GM23248 (cell line): ENCODE data around the gene PRKAA1. TPM values are rescaled to one million over a fixed set of nuclear protein-coding genes. Genes with fewer than 3 reads are reported as not detected.

Experiments used
- DNase-seq: peaks from one replicate; pipeline ENCODE4 v3.0.0-alpha.2; 2015
- H2AFZ ChIP-seq: fragments of 200-600 bp; sonication (generic); 2 replicates; pipeline ENCODE4 v1.6.1; 2016; ENCODE audit warnings: antibody characterized with exemption
- H3F3A ChIP-seq: fragments of 200-600 bp; sonication (generic); 2 replicates; pipeline ENCODE4 v1.6.1; 2016; ENCODE audit warnings: mild to moderate bottlenecking, antibody characterized with exemption, mixed run types; ENCODE audit not compliant: insufficient read depth
- H3K27ac ChIP-seq: fragments of 200-600 bp; sonication (generic); 2 replicates; pipeline ENCODE4 v1.5.1; 2016; ENCODE audit warnings: mild to moderate bottlenecking
- H3K27me3 ChIP-seq: fragments of 200-600 bp; sonication (generic); replicated peaks from 2 replicates; pipeline ENCODE4 v1.6.1; 2016; ENCODE audit warnings: mild to moderate bottlenecking; ENCODE audit not compliant: insufficient read depth
- H3K36me3 ChIP-seq: fragments of 200-600 bp; sonication (generic); 2 replicates; pipeline ENCODE4 v1.6.1; 2016; ENCODE audit warnings: low read depth, mild to moderate bottlenecking
- H3K4me1 ChIP-seq: fragments of 200-600 bp; sonication (generic); 2 replicates; pipeline ENCODE4 v1.6.1; 2016; ENCODE audit warnings: mild to moderate bottlenecking; ENCODE audit not compliant: insufficient read depth
- H3K4me2 ChIP-seq: fragments of 200-600 bp; sonication (generic); one replicate; pipeline ENCODE4 v1.6.1; 2016; ENCODE audit warnings: mild to moderate bottlenecking; ENCODE audit not compliant: unreplicated experiment
- H3K4me3 ChIP-seq: fragments of 200-600 bp; sonication (generic); 2 replicates; pipeline ENCODE4 v1.5.1; 2016; ENCODE audit warnings: mild to moderate bottlenecking
- H3K79me2 ChIP-seq: fragments of 200-600 bp; sonication (generic); 2 replicates; pipeline ENCODE4 v1.6.1; 2016; ENCODE audit warnings: mild to moderate bottlenecking; ENCODE audit not compliant: insufficient read depth
- H3K9ac ChIP-seq: fragments of 200-600 bp; sonication (generic); 2 replicates; pipeline ENCODE4 v1.6.1; 2016; ENCODE audit warnings: mild to moderate bottlenecking
- H3K9me2 ChIP-seq: fragments of 200-600 bp; sonication (generic); 2 replicates; pipeline ENCODE4 v1.6.1; 2016; ENCODE audit warnings: mixed run types, mild to moderate bottlenecking, moderate library complexity; ENCODE audit not compliant: insufficient read depth
- H3K9me3 ChIP-seq: fragments of 200-600 bp; sonication (generic); one replicate; pipeline ENCODE4 v1.6.1; 2017; ENCODE audit warnings: low read depth
- H4K20me1 ChIP-seq: fragments of 200-600 bp; sonication (generic); 2 replicates; pipeline ENCODE4 v1.6.0; 2016; ENCODE audit not compliant: insufficient read depth
- EZH2 ChIP-seq: fragments of 200-600 bp; sonication (generic); IDR thresholded peaks from 2 replicates; pipeline ENCODE4 v1.6.1; 2018; ENCODE audit warnings: antibody characterized with exemption, mild to moderate bottlenecking; ENCODE audit not compliant: insufficient read depth, poor library complexity, severe bottlenecking
- EZH2phosphoT487 ChIP-seq: fragments of 200-600 bp; sonication (generic); IDR thresholded peaks from 2 replicates; pipeline ENCODE4 v1.6.1; 2018; ENCODE audit warnings: antibody characterized with exemption, moderate library complexity, mild to moderate bottlenecking, low read depth; ENCODE audit not compliant: insufficient read depth
- WGBS, 2 experiments: methylation state at CpG; one replicate each; pipeline ENCODE4 v1.1.6; 2015 to 2017; ENCODE audit warnings: low lambda C conversion rate in 2 of 2, low coverage in 1 of 2; ENCODE audit errors: missing lambda C conversion rate in 2 of 2; 5-methylcytosine and 5-hydroxymethylcytosine counted together
- in situ Hi-C: fragments of 300-500 bp; cut with MboI; formaldehyde crosslinking; loops from 2 replicates; pipeline ENCODE4 v1.15.0; 2020
- polyA plus RNA-seq: library from polyadenylated mRNA; unstranded; fragments of >200 nt; fragmentation: Nextera tagmentation; extraction: Ambion mirVana; gene quantifications from 2 replicates; pipeline ENCODE4 v1.2.1, GENCODE V29; 2016
- total RNA-seq: library from RNA; depleted of rRNA; stranded (reverse); fragments of >200 nt; shearing (Covaris generic); gene quantifications from 2 replicates; pipeline ENCODE4 v1.2.3, GENCODE V29; 2014

Gene PRKAA1
- total and polyA plus RNA-seq, 2 experiments from 2014 or later = 35.5 to 77.4 TPM

DNA sequence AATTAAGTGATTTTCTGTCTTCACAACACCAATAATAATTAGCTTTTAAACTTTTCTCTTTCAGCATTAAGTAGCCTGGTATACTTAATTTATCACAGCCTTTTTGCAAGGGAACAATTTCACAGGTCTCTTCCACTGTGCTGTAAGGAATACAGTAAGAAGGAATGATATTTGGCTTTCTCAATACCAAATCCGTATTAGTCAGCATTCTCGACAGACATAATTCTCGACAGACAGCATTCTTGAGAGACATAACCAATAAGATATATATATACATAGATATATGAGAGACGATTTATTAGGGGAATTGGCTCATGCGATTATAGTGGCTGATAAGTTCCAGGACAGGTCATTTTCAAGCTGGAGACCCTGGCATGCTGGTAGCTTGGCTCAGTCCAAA lies 18.0 kb downstream of the PRKAA1 start:
- Histone ChIP-seq H3K9ac (no peak overlapping the region), H3K27ac (no peak overlapping the region), H4K20me1 (peaks cover 38% of the 10 kb centered on the region), H3K4me1 (peaks cover 28% of the 10 kb centered on the region), H3F3A (peaks cover 24% of the 10 kb centered on the region), H2AFZ (no peak overlapping the region), H3K79me2 (peaks cover 100% of the 10 kb centered on the region), H3K27me3 (no peaks in the 10 kb centered on the region), H3K36me3 (peaks cover 20% of the 10 kb centered on the region), H3K9me3 (no peaks in the 10 kb centered on the region), H3K4me3 (no peak overlapping the region), H3K4me2 (no peak overlapping the region), H3K9me2 (no peaks in the 10 kb centered on the region)
- TF ChIP-seq EZH2 (no peak), EZH2phosphoT487 (no peak)
- peak; percentile 17 for DNase-seq
- in situ Hi-C loops = no loop called here
- WGBS, 2 experiments = 69 to 75% methylated on average over 5 of the region's 5 CpGs

DNA sequence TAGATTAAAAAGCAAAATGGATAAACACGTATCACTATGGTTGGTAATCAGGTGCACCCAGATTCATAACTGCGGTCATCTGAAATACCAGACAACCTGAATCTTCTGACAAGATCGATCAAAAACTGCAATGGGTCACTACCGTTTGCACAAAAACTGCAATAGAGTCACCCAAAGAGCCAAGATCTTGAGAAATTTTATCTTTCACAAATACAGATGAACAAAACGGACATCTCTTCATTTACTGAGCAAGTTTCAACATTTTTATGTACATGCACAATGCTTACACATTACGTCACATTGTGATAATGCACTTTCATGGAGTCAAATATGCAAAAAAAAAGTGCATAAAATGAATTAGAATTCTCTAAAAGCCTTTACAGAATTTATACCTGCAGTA lies 18.6 kb downstream of the PRKAA1 start:
- 84 to 88% methylated on average over 6 of the region's 6 CpGs for WGBS, 2 experiments
- H3K4me1 ChIP-seq = peaks cover 28% of the 10 kb centered on the region
- DNase-seq = no peak
- H2AFZ ChIP-seq = no peak overlapping the region
- no peak overlapping the region for H3K9ac ChIP-seq
- no peak overlapping the region for H3K27ac ChIP-seq
- no peaks in the 10 kb centered on the region for H3K9me2 ChIP-seq
- no peak overlapping the region for H3K4me2 ChIP-seq
- peaks cover 27% of the 10 kb centered on the region for H3K36me3 ChIP-seq
- peaks cover 100% of the 10 kb centered on the region for H3K79me2 ChIP-seq
- no peaks in the 10 kb centered on the region for H3K9me3 ChIP-seq
- TF ChIP-seq EZH2phosphoT487 (no peak), EZH2 (no peak)
- no peak overlapping the region for H3K4me3 ChIP-seq
- no peaks in the 10 kb centered on the region for H3K27me3 ChIP-seq
- in situ Hi-C loops = no loop called here
- H3F3A ChIP-seq = peaks cover 24% of the 10 kb centered on the region
- H4K20me1 ChIP-seq = peaks cover 34% of the 10 kb centered on the region

- Histone ChIP-seq H3K4me1 (peaks cover 28% of the 10 kb centered on the region), H3K36me3 (peaks cover 37% of the 10 kb centered on the region), H3K27ac (no peak overlapping the region), H3K9me2 (no peaks in the 10 kb centered on the region), H3F3A (peaks cover 24% of the 10 kb centered on the region), H3K9ac (no peak overlapping the region), H2AFZ (no peak overlapping the region), H3K27me3 (no peaks in the 10 kb centered on the region), H3K4me2 (no peak overlapping the region), H3K4me3 (no peak overlapping the region), H3K79me2 (peaks cover 99% of the 10 kb centered on the region), H3K9me3 (no peaks in the 10 kb centered on the region), H4K20me1 (peaks cover 24% of the 10 kb centered on the region)
- DNase-seq = no peak
- TF ChIP-seq EZH2phosphoT487 (no peak), EZH2 (no peak)
- in situ Hi-C loops = no loop called here
- 97 to 100% methylated on average over 1 of the region's 1 CpG for WGBS, 2 experiments
These were observed 20.0 kb downstream of the PRKAA1 start for GRCh38 chr5:40778133-40778532.

GRCh38 chr5:40776658-40776977 lies 21.6 kb downstream of the PRKAA1 start:
- DNase-seq = no peak
- H3K4me3 ChIP-seq = no peak overlapping the region
- no peaks in the 10 kb centered on the region for H3K9me2 ChIP-seq
- H3K4me2 ChIP-seq = no peak overlapping the region
- peaks cover 14% of the 10 kb centered on the region for H4K20me1 ChIP-seq
- 100% methylated on average over 1 of the region's 1 CpG for WGBS, 2 experiments
- no peak overlapping the region for H3K27ac ChIP-seq
- TF ChIP-seq EZH2phosphoT487 = no peak
- no peak for TF ChIP-seq EZH2
- H3K27me3 ChIP-seq = no peaks in the 10 kb centered on the region
- in situ Hi-C loops = no loop called here
- no peak overlapping the region for H3K9ac ChIP-seq
- peaks cover 14% of the 10 kb centered on the region for H3F3A ChIP-seq
- H3K79me2 ChIP-seq = peaks cover 96% of the 10 kb centered on the region
- H3K36me3 ChIP-seq = peaks cover 43% of the 10 kb centered on the region
- H2AFZ ChIP-seq = no peak overlapping the region
- peaks cover 18% of the 10 kb centered on the region for H3K4me1 ChIP-seq
- H3K9me3 ChIP-seq = no peaks in the 10 kb centered on the region

DNA sequence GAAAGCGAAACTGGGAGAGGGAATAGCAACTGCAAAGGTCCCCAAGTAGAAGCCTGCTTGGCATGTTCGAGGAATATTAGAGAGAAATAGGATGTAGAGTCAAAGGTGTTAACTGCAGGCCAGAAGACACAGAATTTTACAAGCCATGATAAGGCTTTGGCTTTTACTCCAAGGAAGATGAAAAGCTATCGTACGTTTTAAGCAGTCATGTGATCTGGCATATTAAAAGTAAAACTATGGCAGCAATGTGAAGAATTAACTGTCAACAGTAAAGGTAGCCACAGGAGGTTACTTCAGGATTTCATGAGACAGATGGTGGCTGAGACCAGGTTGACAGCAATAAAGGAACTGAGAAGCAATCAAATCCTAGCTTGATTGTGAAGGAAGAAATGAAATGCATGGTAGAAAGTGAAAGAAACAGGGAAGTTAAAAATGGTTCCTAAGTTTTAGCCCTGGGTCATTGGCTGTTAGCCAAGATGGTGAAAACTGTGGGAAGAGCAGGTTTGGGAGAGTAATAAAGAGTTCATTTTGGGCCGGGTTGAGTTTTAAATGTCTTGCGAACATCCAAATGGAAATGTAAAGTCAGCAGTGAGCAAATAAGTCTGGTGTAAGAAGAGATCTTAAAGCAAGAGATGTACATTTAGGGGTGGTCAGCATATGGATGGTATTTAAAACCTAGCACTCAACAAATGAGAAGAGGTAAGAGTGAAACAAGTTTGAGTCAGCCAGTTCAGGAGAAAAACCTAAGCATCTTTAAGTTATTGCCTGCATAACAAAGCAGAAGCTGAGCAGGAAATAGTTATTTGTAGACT lies 22.1 kb downstream of the PRKAA1 start:
- Histone ChIP-seq H3K36me3 (peaks cover 49% of the 10 kb centered on the region), H3K27ac (no peak overlapping the region), H3F3A (peaks cover 8% of the 10 kb centered on the region), H3K79me2 (peaks cover 90% of the 10 kb centered on the region), H3K4me2 (no peak overlapping the region), H4K20me1 (peaks cover 14% of the 10 kb centered on the region; the same call in 1 of the 2 replicates), H3K9me3 (no peaks in the 10 kb centered on the region), H3K27me3 (no peaks in the 10 kb centered on the region), H3K4me3 (no peak overlapping the region), H3K4me1 (peaks cover 13% of the 10 kb centered on the region), H2AFZ (no peak overlapping the region), H3K9ac (no peak overlapping the region), H3K9me2 (no peaks in the 10 kb centered on the region)
- TF ChIP-seq EZH2 (no peak), EZH2phosphoT487 (no peak)
- WGBS, 2 experiments = 96% methylated on average over 6 of the region's 6 CpGs
- DNase-seq = no peak
- in situ Hi-C loops = no loop called here
